OCI-LY1 (cell line): Measurements from ENCODE around the gene C6orf118.

Experiments
- CTCF ChIP-seq: fragments of 200-600 bp; sonication (generic), shearing (Covaris generic); IDR thresholded peaks from 2 replicates; pipeline ENCODE4 v1.5.1; 2017; ENCODE audit warnings: mild to moderate bottlenecking, antibody characterized with exemption, low read length, moderate library complexity, mixed read lengths
- EZH2 ChIP-seq: fragments of 200-600 bp; sonication (generic), shearing (Covaris generic); IDR thresholded peaks from 2 replicates; pipeline ENCODE4 v1.8.0; 2017; ENCODE audit warnings: borderline replicate concordance, mixed run types, mild to moderate bottlenecking, antibody characterized with exemption, low read length, moderate library complexity, mixed read lengths

GRCh38 chr6:165243801-165244200 is 65.6 kb downstream of the C6orf118 start:
- TF ChIP-seq CTCF (no peak), EZH2 (no peak)
